Parathyroid adenoma (tissue), 2 donors: ENCODE results near the gene AP2A1.
A peak's percentile ranks its signal among the peaks of the same experiment; 100 is the strongest.

ENCODE experiments used
- H2AFZ ChIP-seq: fragments of 300-600 bp; sonication (generic); one replicate; pipeline ENCODE4 v1.7.0; 2017; ENCODE audit warnings: antibody characterized with exemption, mild to moderate bottlenecking
- H3K27ac ChIP-seq: fragments of 300-600 bp; sonication (generic); one replicate; pipeline ENCODE4 v1.7.0; 2017
- H3K27me3 ChIP-seq: fragments of 300-600 bp; sonication (generic); one replicate; pipeline ENCODE4 v1.7.0; 2017; ENCODE audit warnings: low read length; ENCODE audit not compliant: control insufficient read depth, insufficient read depth
- H3K36me3 ChIP-seq: fragments of 300-600 bp; sonication (generic); one replicate; pipeline ENCODE4 v1.7.0; 2017; ENCODE audit warnings: low read length; ENCODE audit not compliant: control insufficient read depth, insufficient read depth
- H3K4me1 ChIP-seq: fragments of 300-600 bp; sonication (generic); one replicate; pipeline ENCODE4 v1.7.0; 2017; ENCODE audit warnings: control low read depth
- H3K4me2 ChIP-seq: fragments of 300-600 bp; sonication (generic); one replicate; pipeline ENCODE4 v1.7.0; 2017; ENCODE audit warnings: low read length
- H3K4me3 ChIP-seq: fragments of 300-600 bp; sonication (generic); one replicate; pipeline ENCODE4 v1.7.0; 2017; ENCODE audit warnings: low read depth, low read length
- H3K79me2 ChIP-seq: fragments of 300-600 bp; sonication (generic); one replicate; pipeline ENCODE4 v1.7.0; 2017; ENCODE audit warnings: control low read depth
- H3K9ac ChIP-seq: fragments of 300-600 bp; sonication (generic); one replicate; pipeline ENCODE4 v1.7.0; 2017; ENCODE audit warnings: mild to moderate bottlenecking
- H3K9me3 ChIP-seq: fragments of 300-600 bp; sonication (generic); one replicate; pipeline ENCODE4 v1.7.0; 2017; ENCODE audit warnings: low read length; ENCODE audit not compliant: control insufficient read depth
- TF ChIP-seq, protein P1 (sequence below): fragments of 300-600 bp; sonication (generic); IDR thresholded peaks from one replicate; pipeline ENCODE4 v1.7.0; 2017; ENCODE audit warnings: antibody characterized with exemption, mild to moderate bottlenecking
- donor health status: primary hyperparathyroidism.

Gene AP2A1

DNA sequence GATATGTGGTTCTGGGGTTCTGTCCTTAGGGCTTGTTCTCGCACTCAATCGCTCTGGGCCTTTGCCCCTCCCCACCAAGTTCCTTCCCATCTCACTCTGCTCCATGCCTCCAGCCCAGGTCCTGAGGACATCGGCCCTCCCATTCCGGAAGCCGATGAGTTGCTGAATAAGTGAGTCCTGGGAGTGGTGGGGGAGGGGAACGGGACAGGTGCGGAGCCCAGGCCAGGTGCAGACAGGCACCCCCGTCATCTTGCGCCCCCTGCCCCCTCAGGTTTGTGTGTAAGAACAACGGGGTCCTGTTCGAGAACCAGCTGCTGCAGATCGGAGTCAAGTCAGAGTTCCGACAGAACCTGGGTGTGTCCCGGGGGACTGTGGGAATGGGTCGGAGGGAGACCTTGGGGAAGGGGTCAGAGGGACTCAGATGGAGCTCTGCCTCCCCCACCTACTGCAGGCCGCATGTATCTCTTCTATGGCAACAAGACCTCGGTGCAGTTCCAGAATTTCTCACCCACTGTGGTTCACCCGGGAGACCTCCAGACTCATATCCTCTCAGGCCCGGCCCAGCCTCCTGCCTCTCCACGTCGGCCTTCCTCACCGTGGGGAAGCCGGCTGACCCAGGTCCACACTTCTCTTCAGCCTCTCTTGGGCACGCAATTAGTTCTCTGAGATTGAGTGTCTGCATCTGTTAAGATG, 36.2 kb downstream of the AP2A1 start:
- no peak overlapping the region for H3K9ac ChIP-seq
- H3K4me1 ChIP-seq: peaks cover 5% of the 10 kb centered on the region
- peak overlapping the region; percentile 96 for H3K4me2 ChIP-seq
- H3K27ac ChIP-seq: no peak overlapping the region
- TF ChIP-seq, protein P1, sequence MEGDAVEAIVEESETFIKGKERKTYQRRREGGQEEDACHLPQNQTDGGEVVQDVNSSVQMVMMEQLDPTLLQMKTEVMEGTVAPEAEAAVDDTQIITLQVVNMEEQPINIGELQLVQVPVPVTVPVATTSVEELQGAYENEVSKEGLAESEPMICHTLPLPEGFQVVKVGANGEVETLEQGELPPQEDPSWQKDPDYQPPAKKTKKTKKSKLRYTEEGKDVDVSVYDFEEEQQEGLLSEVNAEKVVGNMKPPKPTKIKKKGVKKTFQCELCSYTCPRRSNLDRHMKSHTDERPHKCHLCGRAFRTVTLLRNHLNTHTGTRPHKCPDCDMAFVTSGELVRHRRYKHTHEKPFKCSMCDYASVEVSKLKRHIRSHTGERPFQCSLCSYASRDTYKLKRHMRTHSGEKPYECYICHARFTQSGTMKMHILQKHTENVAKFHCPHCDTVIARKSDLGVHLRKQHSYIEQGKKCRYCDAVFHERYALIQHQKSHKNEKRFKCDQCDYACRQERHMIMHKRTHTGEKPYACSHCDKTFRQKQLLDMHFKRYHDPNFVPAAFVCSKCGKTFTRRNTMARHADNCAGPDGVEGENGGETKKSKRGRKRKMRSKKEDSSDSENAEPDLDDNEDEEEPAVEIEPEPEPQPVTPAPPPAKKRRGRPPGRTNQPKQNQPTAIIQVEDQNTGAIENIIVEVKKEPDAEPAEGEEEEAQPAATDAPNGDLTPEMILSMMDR: no peak
- no peaks in the 10 kb centered on the region for H3K27me3 ChIP-seq
- H3K9me3 ChIP-seq: no peaks in the 10 kb centered on the region
- no peaks in the 10 kb centered on the region for H3K79me2 ChIP-seq
- H2AFZ ChIP-seq: no peak overlapping the region
- H3K36me3 ChIP-seq: no peaks in the 10 kb centered on the region
- H3K4me3 ChIP-seq: peak overlapping the region; percentile 91

DNA sequence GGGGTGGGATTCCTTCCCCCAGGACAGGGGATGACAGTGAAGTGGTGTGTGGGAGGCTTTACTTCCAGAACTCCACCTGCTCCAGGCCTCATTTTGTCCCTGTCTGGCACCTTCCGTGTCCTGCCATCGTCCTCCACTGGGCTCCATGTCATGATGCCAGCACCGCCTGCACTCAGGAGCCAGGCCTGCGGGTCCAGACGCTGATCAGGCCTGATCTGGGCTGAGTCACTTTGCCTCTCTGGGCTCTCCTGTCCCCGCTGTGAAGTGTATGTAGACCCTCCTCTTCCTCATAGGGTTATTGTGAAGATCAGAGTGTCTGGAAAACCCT, 36.7 kb downstream of the AP2A1 start:
- Histone ChIP-seq H3K9ac (no peak overlapping the region), H3K36me3 (no peaks in the 10 kb centered on the region)

DNA sequence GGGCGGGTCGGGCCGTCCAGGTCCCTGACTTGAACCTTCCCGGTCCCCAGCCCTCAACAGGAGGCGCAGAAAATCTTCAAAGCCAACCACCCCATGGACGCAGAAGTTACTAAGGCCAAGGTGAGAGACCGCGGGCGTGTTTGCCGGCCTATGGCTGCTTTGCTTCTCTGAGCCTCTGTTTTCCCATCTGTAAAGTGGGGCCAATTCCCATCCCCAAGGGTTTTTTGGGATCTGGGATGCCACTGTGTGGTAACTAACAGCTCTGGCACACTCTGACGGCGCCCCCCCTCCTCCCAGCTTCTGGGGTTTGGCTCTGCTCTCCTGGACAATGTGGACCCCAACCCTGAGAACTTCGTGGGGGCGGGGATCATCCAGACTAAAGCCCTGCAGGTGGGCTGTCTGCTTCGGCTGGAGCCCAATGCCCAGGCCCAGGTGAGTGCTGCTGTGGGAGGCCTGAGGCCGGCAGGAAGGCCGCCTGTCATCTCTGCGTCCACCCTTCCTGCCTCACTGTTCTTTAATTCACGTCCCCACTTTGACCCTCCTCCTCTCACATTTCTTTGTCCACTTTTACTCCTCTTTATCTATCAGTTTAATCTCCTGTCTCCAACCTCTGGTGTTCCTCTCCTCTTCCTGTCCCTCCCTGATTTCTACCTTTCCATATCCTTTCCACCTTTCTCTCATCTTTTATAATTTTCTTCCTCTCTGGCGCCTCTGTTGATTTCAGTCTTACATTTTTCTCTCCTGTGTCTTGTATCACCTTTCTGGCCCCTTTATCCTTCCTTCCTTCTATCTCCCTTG, 39.2 kb downstream of the AP2A1 start:
- Histone ChIP-seq H3K4me1 (peaks cover 11% of the 10 kb centered on the region), H3K27me3 (no peaks in the 10 kb centered on the region), H2AFZ (no peak overlapping the region), H3K9me3 (no peaks in the 10 kb centered on the region), H3K4me3 (no peak overlapping the region), H3K4me2 (no peak overlapping the region), H3K79me2 (no peaks in the 10 kb centered on the region), H3K27ac (peak overlapping the region; percentile 15), H3K36me3 (no peaks in the 10 kb centered on the region), H3K9ac (no peak overlapping the region)
- TF ChIP-seq, protein P1: no peak

More for the DNA sequence above, 36.7 kb downstream of the AP2A1 start:
- H3K9me3 ChIP-seq: no peaks in the 10 kb centered on the region
- peak overlapping the region; percentile 91 for H3K4me3 ChIP-seq
- no peaks in the 10 kb centered on the region for H3K27me3 ChIP-seq
- peaks cover 5% of the 10 kb centered on the region for H3K4me1 ChIP-seq
- H2AFZ ChIP-seq: no peak overlapping the region
- no peak overlapping the region for H3K27ac ChIP-seq
- TF ChIP-seq, protein P1: no peak
- H3K79me2 ChIP-seq: no peaks in the 10 kb centered on the region
- H3K4me2 ChIP-seq: peak overlapping the region; percentile 96

DNA sequence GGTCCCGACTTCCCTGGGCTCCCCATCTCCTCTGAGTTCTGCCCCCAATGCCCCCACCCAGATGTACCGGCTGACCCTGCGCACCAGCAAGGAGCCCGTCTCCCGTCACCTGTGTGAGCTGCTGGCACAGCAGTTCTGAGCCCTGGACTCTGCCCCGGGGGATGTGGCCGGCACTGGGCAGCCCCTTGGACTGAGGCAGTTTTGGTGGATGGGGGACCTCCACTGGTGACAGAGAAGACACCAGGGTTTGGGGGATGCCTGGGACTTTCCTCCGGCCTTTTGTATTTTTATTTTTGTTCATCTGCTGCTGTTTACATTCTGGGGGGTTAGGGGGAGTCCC, 39.8 kb downstream of the AP2A1 start:
- H3K36me3 ChIP-seq: no peaks in the 10 kb centered on the region
- H3K9ac ChIP-seq: no peak overlapping the region
- TF ChIP-seq, protein P1: no peak
- no peak overlapping the region for H3K4me3 ChIP-seq
- peaks cover 11% of the 10 kb centered on the region for H3K4me1 ChIP-seq
- H2AFZ ChIP-seq: no peak overlapping the region
- no peaks in the 10 kb centered on the region for H3K27me3 ChIP-seq
- H3K79me2 ChIP-seq: no peaks in the 10 kb centered on the region
- H3K4me2 ChIP-seq: no peak overlapping the region
- peak overlapping the region; percentile 15 for H3K27ac ChIP-seq
- H3K9me3 ChIP-seq: no peaks in the 10 kb centered on the region
